Measurements from ENCODE around the gene MARCHF2. TPM values are rescaled to one million over a fixed set of nuclear protein-coding genes. Genes with fewer than 3 reads are reported as not detected.

The MARCHF2 gene
- total RNA-seq, 1 donor from 2014 or later = 58.7 TPM

- H3K36me3 ChIP-seq = peaks cover 38% of the 10 kb centered on the region
- H3K4me3 ChIP-seq = no peak overlapping the region
- ATAC-seq = peak; percentile 20
- H3K4me1 ChIP-seq = peaks cover 77% of the 10 kb centered on the region
- DNase-seq = no peak
- TF ChIP-seq CTCF (IDR thresholded peaks at IDR 0.05) = no peak
- no peaks in the 10 kb centered on the region for H3K9me3 ChIP-seq
- H3K27ac ChIP-seq = peak overlapping the region; percentile 33
- no peaks in the 10 kb centered on the region for H3K27me3 ChIP-seq
- intact Hi-C loops (cut with DNase I) = no loop called here
These were observed 46.0 kb downstream of the MARCHF2 start for GRCh38 chr19:8459095-8459494.

GRCh38 chr19:8459520-8460270 is 46.6 kb downstream of the MARCHF2 start:
- ATAC-seq = peak; percentile 81
- Histone ChIP-seq H3K9me3 (no peaks in the 10 kb centered on the region), H3K36me3 (peaks cover 44% of the 10 kb centered on the region), H3K27ac (peak overlapping the region; percentile 33), H3K4me3 (peak overlapping the region; percentile 9), H3K27me3 (no peaks in the 10 kb centered on the region), H3K4me1 (peaks cover 73% of the 10 kb centered on the region)
- DNase-seq = no peak
- intact Hi-C loops (cut with DNase I) = no loop called here
- no peak for TF ChIP-seq CTCF (IDR thresholded peaks at IDR 0.05)

- H3K27me3 ChIP-seq = no peaks in the 10 kb centered on the region
- DNase-seq = no peak
- intact Hi-C loops (cut with DNase I) = no loop called here
- ATAC-seq = no peak
- peaks cover 73% of the 10 kb centered on the region for H3K4me1 ChIP-seq
- peak overlapping the region; percentile 9 for H3K4me3 ChIP-seq
- H3K27ac ChIP-seq = no peak overlapping the region
- H3K36me3 ChIP-seq = peaks cover 45% of the 10 kb centered on the region
- TF ChIP-seq CTCF (IDR thresholded peaks at IDR 0.05) = no peak
- H3K9me3 ChIP-seq = no peaks in the 10 kb centered on the region
These were observed 47.6 kb downstream of the MARCHF2 start for GRCh38 chr19:8460516-8461298.

GRCh38 chr19:8461376-8461775 is 48.3 kb downstream of the MARCHF2 start:
- DNase-seq (no peak), ATAC-seq (no peak)
- intact Hi-C loops (cut with DNase I) = no loop called here
- H3K27me3 ChIP-seq = no peaks in the 10 kb centered on the region
- no peak for TF ChIP-seq CTCF (IDR thresholded peaks at IDR 0.05)
- H3K36me3 ChIP-seq = peaks cover 45% of the 10 kb centered on the region
- no peak overlapping the region for H3K4me3 ChIP-seq
- no peaks in the 10 kb centered on the region for H3K9me3 ChIP-seq
- H3K27ac ChIP-seq = no peak overlapping the region
- H3K4me1 ChIP-seq = peaks cover 67% of the 10 kb centered on the region

GRCh38 chr19:8461891-8462290 is 48.8 kb downstream of the MARCHF2 start:
- ATAC-seq (no peak), DNase-seq (no peak)
- Histone ChIP-seq H3K4me1 (peaks cover 62% of the 10 kb centered on the region), H3K27ac (no peak overlapping the region), H3K27me3 (no peaks in the 10 kb centered on the region), H3K9me3 (no peaks in the 10 kb centered on the region), H3K4me3 (no peak overlapping the region), H3K36me3 (peaks cover 45% of the 10 kb centered on the region)
- intact Hi-C loops (cut with DNase I) = no loop called here
- no peak for TF ChIP-seq CTCF (IDR thresholded peaks at IDR 0.05)

Measured in upper lobe of right lung (tissue), 1 donor.